GM21529 (cell line): ENCODE data around the gene JMJD7.

Source experiments
- ATAC-seq: cut with Tn5 transposase; IDR thresholded peaks from one replicate; pipeline ENCODE4 v1.9.1; 2021; ENCODE audit not compliant: unreplicated experiment

The JMJD7 gene

DNA sequence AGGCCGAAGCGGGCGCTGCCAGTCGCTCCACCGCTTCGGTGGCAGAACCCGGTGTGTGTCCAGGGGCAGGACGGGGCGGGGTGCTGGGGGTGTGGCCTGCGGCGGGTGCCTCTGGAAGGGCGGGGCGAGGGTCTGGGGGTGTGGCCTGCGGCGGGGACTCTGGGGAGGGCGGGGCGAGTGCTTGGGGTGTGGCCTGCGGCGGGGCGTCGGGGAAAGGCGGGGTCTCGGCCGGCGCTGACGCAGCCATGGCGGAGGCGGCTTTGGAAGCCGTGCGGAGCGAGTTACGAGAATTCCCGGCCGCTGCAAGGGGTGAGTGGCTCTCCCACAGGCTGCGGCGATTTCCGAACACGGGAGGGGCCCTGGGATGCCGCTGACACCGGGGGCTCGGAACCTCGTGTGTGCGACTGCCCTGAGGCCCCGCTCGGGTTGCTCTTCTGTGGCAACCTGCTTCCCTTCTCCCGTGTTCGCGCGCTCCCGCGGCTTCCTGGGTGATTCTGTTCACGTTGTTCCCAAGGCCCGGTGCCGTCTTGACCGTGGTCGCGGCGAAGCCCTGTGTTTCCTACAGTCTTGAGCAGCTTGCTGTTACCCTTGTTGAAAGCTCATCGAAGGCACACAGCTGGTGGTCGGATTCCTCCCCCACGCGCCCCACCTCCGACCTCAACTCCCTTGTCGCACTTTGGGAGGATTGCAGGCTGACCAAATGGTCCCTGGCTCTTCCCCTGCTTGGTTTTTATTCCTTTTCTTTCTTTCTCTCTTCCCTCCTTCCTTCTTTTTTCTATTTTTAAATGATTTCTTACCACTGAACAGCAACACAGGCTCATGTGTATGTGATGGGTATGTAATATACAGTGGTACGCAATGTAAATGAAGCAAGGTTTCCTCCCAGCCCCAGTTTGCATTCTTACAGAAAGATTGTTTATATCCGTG, at the start of gene JMJD7:
Gene JMJD7 (plus strand): TSS at position 213 of the 927 bp plus-strand sequence. CDS start 33 bp downstream, at position 246.
- ATAC-seq, result peak; percentile 79

DNA sequence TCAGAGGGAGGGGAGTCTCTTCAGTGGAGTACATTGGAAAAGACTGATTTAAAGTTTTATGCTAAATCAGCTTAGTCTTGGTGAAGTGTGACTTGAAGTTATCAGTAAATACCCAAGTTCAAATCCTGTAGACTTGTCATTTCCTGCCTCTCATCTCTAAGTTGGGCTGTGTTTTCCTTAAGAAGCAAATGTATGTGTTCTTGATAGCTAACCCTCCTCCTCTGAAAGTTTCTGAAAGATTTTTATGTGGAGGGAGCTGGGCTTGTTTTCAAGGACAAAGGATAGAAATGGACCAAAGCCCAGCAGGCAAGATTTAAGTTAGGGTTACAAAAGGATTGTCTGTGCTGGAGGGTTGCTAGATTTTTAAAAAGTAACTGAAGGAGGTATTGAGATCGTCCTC, 49.4 kb upstream of the JMJD7 start:
- no peak for ATAC-seq

- no peak for ATAC-seq
Measured at GRCh38 chr15:41779662-41780157, 48.2 kb upstream of the JMJD7 start.

GRCh38 chr15:41780266-41780665, 47.6 kb upstream of the JMJD7 start:
- ATAC-seq, result no peak

DNA sequence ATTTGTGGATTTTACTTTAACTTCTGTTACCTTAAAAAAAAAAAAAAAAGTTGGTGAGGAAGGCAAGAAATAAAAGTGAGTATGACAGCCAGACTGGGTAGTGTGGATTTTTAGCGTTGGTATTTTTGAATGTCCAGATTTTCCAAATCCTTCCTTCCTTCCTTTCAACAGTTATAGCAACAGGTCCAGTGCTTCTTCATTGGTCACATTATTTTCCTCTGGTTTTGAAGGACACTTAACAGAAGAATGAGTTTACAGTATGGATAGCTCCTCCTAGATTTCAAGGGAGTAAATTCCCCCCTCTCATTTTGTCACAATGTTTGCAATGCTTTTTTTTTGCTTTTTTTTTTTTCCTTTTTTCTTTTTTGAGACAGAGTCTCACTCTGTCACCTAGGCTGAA, 47.2 kb upstream of the JMJD7 start:
- no peak for ATAC-seq

DNA sequence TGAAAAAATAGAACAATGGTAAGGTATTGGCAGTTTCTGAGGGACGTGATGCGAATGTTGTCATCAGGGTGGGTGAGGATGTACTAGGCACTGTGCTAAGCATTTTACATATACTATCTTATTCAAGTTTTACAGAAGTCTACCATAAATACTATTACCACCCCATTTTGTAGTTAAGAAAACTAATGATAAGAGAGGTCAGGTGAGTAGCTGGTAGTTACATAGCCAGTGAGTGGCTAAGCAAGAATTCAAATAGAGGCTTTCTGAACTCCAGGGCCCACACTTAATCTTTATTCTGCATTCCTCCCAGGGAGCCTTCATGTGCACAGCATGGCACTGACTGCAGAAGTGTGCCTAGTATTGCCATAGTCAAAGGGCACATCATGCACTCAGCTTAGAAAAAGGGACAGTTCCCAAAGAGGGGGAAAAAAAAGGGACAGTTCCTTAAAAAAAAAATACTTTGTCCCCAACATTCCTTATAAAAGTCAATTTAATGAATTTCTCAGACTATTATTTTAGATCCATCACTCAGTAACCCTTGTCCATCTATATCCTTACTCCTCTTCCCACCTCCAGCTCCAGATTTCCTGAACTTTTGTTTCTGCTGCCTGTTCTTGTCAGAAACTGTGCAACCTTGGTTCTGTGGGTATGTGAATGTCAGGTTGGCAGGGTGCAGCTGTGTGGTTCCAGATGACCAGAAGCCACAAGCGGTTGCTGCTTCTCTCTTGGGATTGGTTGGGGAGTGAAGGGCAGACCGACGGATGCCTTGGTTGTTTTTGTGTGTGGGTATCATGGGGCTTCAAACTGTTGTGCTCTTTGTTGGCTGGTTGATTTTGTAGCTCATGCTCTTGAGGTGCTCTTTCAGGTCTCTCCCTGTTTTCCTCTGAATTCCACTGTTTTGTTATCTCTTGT, 45.3 kb upstream of the JMJD7 start:
- no peak for ATAC-seq

DNA sequence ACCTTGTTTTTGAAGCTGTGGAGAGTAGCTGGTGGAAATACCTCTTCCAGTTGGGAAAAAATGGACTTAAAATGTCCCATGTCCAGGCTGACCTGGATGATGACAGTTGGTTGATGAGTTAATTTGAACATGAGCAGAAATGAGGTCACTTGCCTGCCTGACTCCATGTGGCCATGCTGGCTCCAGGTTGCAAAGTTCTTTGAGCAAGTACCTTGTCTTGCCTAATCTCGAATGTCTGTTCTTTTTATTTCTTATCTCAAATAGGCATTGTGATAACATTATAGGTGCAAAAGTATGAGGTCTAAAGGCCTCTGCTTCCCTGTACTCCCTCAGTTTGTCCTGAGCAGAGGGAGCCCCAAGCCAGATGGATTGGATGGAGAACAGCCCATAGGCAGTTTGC, 44.6 kb upstream of the JMJD7 start:
- ATAC-seq, result no peak

DNA sequence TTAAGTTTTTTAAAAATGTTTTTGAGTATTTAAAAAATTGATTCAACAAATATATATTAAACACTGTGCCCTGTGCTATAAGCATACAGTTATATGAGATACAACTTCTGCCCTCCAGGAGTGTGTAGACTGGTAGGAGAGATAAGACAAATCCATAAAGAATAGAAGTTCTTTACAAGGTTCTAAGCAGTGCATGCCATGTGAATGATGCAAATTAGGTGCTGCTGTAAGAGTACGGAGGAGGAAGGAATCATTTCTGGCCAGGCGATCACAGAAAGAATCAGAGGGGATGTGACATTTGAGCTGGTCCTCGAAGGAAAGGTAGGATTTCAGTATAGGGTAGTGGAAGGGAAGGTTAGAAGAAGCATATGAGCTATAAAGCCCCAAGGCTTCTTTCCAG, 39.6 kb upstream of the JMJD7 start:
- no peak for ATAC-seq

DNA sequence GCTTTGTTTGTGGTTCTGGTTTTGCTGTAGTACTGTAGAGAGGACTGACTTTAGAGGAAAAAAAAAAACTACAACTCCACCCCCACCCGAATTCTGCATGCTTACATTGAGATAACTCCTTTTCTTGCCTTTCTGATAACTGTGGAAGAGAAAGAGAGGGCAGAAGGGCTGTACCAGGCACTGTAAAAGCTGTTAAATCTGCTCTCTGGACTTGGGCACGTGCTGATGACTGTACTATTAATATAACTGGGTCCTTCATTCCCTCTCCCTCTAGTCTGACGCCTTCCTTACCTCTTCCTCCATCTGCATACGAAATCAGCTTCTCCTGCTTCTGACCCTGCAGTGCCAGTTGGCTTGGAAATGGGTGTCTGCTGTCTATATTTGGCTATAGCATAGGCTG, 38.7 kb upstream of the JMJD7 start:
- ATAC-seq, result no peak

GRCh38 chr15:41789662-41790061, 38.2 kb upstream of the JMJD7 start:
- ATAC-seq, result no peak

GRCh38 chr15:41790169-41790568, 37.7 kb upstream of the JMJD7 start:
- no peak for ATAC-seq

DNA sequence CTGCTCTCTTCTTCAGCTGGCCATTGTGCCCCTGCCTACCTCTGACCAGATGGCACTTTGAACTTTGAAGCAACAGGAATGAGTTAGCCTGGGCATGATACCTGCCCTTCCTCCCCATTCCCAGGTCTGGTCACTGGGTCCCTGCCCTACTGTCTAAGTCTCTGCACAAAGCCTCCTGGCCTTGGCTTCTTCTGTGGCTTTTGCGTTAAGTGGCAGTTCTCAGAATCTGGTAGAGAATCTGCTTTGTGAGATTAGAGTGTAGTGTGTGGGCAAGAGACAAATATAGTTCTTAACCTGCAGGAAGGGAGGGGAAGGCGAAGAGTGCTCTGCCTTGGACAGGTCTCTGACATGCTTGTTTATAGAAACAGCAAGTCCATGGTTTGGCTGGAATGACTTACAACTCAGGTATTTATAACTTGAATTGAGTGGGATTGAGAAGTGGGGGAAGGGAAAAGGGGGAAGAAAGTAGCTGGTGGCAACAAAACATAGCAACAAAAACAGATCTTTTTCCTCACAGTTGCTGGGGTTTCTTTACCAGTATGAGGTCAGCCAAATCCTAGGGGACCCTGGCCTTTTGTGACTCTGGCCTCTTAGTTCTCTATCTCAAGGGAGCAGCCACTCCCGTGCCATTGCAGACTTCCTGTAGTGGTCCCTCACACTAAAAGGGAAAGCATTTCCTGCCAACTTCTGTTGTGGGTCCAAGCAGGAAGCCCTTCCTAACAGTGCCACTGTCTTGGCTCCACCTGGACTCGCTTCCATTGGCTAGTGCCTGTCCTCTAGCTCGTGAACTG, 36.9 kb upstream of the JMJD7 start:
- no peak for ATAC-seq

- no peak for ATAC-seq
Measured at GRCh38 chr15:41791547-41791937, 36.4 kb upstream of the JMJD7 start.

DNA sequence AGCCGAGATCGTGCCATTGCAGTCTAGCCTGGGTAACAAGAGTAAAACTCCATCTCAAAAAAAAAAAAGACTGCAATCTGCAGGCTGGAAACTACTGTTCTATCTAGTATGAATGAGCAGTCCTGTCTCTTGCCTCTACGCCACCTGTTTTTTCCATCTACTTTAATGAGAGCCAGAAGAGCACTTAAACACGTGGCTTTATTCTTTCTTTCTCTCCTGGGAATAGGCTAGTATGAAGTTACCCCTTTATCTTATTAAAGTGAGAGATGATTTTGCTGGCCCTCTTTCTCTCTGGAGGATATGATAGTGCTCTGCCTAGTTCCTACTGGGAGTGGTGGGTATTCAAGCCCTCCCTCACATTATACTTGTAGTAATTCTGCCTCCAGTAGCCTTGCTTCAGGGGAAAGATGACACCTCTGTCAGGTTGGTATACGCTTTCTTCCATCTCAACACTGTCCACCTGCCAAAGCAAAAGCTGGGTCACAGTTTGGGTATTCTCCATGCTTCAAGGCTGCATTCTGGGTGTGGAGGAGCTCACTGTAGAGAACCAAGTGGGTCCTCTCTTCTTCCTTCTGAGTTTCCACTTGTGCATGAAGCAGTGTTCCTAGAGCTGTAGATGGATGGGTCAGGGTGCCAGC, 35.8 kb upstream of the JMJD7 start:
- no peak for ATAC-seq

DNA sequence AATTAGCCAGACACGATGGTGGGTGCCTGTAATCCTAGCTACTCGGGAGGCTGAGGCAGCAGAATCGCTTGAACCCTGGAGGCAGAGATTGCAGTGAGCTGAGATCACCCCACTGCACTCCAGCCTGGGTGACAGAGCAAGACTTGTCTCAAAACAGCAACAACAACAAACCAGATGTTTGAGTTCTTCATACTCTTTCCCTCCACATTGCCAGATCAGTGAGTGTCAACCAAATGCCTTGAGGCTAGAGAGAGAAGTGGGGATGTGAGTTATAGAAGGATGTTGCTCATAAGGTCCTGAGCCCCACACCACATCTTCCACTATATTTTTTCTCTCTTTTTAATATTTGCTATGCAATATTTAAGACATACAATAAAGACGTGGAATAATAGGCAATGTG, 33.8 kb upstream of the JMJD7 start:
- ATAC-seq, result no peak

GRCh38 chr15:41795996-41796856, 31.7 kb upstream of the JMJD7 start:
- ATAC-seq, result no peak

GRCh38 chr15:41797201-41797944, 30.5 kb upstream of the JMJD7 start:
- ATAC-seq, result no peak

GRCh38 chr15:41798607-41799487, 29.0 kb upstream of the JMJD7 start:
- ATAC-seq, result no peak
